Measurements from ENCODE around the gene KCND1.
A peak's percentile ranks its signal among the peaks of the same experiment; 100 is the strongest.

KCND1 gene

DNA sequence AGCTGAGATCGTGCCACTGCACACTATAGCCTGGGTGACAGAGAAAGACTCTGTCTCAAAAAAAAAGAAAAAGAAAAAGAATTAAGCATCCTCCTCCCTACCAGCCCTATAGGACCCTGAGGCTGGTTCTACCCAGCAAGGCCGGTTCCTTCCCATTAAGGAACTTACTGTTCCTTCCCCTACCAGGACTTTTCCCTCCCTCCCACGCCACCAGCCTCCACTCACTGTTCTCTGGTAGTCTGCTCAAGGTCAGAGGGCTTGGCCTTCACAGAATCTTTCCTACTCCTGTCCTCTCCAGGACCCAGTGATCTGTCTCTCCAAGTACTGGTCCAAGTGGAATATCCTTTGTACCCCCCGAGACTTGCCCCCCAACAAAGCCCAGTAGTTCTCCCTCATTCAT is 29.0 kb upstream of the KCND1 start:
- no peak overlapping the region for H3K4me3 ChIP-seq (ENCODE audit: low read depth, low read length)
- TF ChIP-seq CTCF (conservative IDR thresholded peaks at IDR 0.05; ENCODE audit: low read depth, low read length) = no peak

GRCh38 chrX:48999030-48999429 is 27.4 kb upstream of the KCND1 start:
- H3K4me3 ChIP-seq (ENCODE audit: low read depth, low read length) = no peak overlapping the region
- TF ChIP-seq CTCF (conservative IDR thresholded peaks at IDR 0.05; ENCODE audit: low read depth, low read length) = no peak
- DNase-seq (ENCODE audit: low read depth) = no peak

More for the DNA sequence above, 29.0 kb upstream of the KCND1 start:
- no peak for DNase-seq (ENCODE audit: low read depth)

GRCh38 chrX:48998391-48998790 is 26.7 kb upstream of the KCND1 start:
- DNase-seq (ENCODE audit: low read depth) = no peak

DNA sequence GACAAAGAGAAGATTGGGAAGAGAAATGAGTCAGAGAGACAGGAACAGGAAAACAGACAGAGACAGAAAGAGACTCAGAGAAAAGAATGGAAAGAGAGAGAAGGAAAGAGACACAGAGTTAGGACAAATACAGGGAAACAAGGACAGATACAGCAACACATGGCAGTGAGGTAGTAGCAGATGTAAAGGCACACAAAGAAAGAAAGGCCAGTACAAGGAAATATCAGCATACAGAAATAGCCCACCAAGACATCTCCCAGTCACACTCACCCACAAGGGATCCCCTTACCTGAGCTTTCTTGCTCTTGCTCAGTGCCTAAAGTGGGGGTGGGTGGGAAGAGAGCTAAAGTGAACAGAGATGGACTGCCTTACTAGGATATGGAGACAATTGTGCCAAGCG is 26.2 kb upstream of the KCND1 start:
- no peak for DNase-seq (ENCODE audit: low read depth)
- H3K4me3 ChIP-seq (ENCODE audit: low read depth, low read length) = no peak overlapping the region
- TF ChIP-seq CTCF (conservative IDR thresholded peaks at IDR 0.05; ENCODE audit: low read depth, low read length) = no peak

More at GRCh38 chrX:48998391-48998790, 26.7 kb upstream of the KCND1 start:
- peak; percentile 6 for TF ChIP-seq CTCF (conservative IDR thresholded peaks at IDR 0.05; ENCODE audit: low read depth, low read length)
- no peak overlapping the region for H3K4me3 ChIP-seq (ENCODE audit: low read depth, low read length)

DNA sequence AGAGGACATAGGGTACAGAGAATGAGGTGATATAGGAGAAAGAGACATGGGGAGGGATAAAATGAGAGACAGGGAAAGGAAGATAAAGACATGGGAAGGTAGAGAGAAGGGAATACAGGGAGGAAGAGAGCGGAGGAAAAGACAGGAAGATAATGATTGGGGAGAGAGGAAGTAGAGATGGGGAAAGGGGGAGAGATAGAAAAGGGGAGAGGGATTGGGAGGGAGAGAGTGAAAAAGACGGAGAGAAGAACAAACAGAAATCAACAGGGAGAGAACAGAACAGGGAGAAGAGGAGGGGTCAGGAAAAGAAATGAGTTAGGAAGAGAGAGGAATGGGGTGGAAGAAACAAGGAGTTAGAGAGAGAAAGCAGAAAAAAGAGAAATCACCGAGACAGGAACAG is 25.8 kb upstream of the KCND1 start:
- no peak overlapping the region for H3K4me3 ChIP-seq (ENCODE audit: low read depth, low read length)
- no peak for DNase-seq (ENCODE audit: low read depth)
- TF ChIP-seq CTCF (conservative IDR thresholded peaks at IDR 0.05; ENCODE audit: low read depth, low read length) = no peak

DNA sequence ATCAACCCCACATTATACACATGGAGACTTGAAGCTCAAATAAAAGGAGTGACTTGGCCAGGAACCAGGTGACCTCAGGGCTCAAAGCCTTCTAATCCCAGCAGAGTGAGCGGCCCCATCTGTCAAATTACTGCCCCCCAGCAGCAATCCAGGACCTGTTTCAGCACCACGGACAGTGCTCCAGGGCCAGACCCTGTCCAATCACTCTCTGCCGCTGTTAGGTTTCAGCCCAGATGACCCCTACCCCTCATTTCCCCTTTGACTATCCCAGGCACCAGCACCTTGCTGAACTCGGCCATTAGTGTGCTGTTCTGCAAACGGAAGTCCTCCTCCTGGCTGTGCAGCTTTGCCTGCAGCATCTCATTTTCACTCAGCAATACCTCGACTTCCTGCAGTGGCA is 25.3 kb upstream of the KCND1 start:
- no peak for DNase-seq (ENCODE audit: low read depth)

More for the DNA sequence above, 25.3 kb upstream of the KCND1 start:
- H3K4me3 ChIP-seq (ENCODE audit: low read depth, low read length) = no peak overlapping the region
- no peak for TF ChIP-seq CTCF (conservative IDR thresholded peaks at IDR 0.05; ENCODE audit: low read depth, low read length)
